ENCODE results near the gene SSX2IP.

SSX2IP gene

DNA sequence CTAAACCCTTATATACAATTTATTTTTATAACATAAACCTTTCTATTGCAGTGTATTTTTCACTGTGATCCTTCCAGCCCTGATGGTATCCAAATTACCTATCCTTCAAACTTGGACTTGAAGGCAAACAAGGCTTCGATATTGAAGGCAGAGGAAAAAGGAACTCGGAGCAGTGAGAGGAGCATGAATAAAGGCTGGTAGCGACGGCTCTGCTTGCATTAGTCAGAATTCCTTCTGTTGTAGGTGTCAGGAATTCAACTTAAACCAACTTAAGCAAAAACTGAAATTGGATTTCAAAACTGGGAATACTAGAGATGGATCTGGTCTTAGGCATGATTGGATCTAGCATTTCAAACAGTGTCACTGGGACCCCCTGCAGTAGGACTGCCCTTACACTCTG, 17.8 kb upstream of the SSX2IP start:
- FAIRE-seq = no peak

DNA sequence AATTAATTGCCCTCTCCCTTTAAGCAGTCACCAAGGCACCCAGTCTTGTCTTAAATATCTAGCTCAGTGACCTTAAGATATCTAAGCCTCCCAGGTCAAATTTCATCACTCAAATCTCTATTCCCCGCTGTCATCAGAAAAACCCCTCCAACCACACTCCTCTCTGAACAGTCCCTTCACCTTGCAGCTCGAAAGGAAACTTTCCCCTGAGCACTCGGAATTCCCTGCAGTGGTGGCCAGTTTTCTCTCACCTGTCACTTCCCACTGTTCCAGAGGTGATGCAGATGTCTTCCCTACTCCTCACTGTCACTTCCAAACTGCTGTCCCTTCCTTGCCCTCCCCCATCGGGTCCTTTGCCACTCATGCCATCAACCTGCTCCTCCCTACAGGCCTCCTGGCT, 15.3 kb upstream of the SSX2IP start:
- no peak for FAIRE-seq

DNA sequence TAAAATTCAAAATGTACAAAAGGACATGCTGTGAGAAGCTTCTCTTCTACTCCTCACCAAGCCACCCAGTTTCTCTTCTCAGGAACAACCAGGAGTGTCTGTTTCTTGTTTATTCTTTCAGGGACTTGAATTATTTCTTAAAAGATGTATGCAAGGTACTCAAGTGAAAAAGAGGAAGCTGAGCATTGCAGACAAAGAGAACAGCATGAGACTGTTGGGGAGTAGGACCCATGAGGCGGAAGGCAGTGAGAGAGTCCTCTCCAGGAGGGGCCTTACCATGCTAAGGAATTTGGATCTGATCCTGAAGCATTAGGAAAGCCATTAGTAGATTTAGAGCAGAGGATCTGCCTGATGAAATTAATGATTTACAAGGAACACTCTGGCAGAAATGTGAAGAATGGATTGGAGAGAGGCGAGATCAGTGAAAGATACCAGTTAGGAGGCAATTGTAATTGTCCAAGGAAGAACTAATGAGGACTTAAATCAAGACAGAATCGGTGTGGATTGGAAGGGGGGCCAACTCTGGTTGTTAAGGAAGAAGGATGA, 14.7 kb upstream of the SSX2IP start:
- FAIRE-seq = no peak

DNA sequence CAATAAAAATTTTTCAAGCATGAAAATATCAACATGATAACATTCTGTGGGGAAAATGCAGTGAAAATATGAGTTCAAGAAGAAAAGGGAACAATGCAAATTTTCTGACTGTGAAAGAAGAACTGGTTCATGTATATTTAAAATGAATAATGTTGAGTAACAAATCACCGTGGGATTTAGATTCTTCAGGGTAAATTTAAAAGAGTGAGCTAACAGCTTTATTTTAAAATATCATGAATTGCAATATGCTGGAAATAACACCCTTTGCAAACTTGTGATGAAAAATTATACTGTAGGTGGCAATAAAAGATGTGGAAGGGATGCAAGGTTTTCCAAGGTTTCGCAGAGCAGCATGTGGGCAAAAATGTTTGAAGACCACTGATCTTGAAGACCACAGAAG, 13.2 kb upstream of the SSX2IP start:
- FAIRE-seq = no peak

DNA sequence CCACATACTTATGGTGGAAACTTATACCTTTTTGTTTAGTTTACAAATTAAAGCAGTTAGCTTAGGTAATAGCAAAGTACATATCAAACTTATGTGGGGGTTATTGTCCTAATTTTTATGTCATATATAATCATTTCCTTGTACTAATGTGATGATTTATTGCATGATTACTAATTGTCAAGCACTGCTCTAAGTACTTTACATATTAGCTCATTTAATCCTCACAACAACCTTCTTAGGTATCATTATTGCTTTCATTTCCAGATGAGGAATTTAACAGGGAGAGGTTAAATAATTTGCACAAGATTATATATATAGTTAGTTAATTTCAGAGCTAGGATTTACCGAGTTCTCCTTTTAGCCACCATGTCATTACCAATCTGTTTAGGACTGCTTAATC, 11.9 kb upstream of the SSX2IP start:
- no peak for FAIRE-seq

DNA sequence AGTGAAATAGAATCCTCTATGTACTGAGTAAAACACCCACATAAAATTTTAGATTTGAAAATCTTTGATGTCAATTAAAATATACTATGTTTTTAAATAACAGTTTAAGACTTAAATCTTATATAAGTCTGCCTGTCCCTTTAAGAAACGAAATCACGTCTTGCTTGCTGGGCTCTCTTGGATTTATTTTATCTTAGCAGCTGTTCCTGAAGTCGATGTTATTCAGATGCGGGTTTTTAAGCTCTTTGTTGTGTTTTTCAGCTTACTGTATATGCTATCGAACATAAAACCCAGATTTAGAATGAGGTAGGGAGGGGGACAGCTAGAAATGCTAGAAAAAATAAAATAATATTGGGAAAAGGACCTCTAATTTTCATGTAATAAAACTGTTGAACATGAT, 11.1 kb upstream of the SSX2IP start:
- peak; percentile 16 for FAIRE-seq

DNA sequence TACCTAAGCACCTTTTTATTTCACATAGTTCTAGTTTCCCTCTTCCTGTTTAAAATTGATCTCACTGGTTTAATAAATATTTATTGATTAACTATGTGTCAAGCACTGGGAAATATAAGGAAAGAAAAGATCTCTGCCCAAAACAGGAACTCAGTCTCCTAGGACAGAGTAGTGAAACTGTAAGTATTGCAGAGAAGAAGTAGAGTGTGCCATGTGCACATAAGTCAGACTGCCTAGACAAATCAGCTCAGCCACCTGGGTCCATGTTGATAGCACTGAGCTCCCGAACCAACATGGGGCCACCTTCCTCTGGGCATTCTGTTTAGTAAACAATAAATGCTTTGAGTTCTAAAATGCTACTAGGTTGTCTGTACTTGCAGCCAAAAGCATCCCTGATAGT, 9.8 kb upstream of the SSX2IP start:
- no peak for FAIRE-seq

DNA sequence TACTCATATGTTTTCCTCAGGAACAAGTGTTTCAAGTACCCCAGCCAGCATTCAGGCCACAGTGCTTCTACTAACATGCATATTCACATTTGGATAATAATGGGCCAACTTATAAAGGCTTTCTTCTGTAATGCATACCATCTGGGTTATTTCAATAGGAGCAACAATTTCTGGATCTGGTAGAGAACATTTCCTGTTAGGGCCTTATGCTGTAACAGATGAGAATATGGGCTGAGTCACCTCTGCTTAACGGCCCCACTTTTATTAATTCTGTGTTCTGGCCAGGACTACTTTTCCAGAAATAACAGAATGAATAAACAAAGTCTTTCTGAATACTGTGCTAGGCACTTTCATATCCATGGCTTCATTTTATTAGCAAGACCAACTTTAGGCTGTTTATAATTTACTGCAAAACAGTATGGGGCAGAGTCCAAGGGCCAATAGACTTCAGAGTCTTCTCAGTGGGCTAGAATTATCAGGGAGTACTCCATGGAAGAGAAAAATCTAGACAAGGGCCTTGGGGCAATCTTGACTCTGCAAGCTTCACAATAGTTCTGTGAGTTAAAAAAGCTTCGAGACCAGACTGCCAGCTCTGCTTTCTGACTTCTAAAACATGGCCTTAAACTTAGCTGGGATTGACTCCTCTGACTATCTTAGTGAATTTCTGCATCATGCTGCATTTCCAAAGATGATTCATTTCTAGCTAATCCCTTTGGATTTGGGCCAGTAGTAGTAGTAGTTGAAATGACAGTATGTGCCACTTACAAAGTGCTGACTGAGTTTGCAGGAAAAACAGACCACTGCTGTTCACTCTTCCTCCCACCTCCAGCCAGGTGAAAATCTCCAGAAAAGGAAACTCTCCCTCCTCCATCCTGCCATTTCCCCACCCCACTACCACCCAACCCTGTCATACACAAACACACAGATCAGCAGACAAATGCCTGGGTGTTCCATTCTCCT, 8.2 kb upstream of the SSX2IP start:
- no peak for FAIRE-seq

DNA sequence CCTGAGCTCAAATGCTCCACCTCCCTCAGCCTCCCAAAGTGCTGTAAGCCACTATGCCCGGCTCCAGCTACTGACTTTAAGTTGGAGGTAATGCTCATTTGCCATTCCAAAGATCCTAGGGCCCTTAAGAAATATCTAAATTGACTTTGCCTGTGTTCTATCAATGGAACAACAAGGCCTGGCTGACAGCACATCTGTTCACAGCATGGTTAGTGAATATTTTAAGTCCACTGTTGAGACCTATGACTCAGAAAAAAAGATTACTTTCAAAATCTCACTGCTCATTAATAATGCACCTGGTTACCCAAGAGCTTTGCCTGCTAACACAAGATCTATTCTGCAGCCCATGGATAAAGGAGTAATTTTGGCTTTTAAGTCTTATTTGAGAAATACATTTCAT, 3.5 kb upstream of the SSX2IP start:
- FAIRE-seq = no peak

DNA sequence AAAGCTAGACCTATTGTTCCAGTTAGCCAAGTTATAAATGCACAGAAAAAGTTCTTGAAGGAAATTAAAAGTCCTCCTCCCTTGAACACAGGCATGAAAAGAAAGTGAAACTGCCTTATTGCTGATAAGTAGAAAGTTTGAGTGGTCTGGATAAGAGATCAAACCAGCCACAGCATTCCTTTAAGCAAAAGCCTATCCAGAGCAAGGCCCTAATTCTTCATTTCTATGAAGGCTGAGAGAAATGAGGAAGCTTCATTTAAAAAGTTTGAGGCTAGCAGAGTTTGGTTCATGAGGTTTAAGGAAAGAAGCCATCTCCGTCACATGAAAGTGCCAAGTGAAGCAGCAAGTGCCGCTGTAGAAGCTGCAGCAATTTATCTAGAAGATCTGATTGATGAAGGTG, 2.7 kb upstream of the SSX2IP start:
- no peak for FAIRE-seq

DNA sequence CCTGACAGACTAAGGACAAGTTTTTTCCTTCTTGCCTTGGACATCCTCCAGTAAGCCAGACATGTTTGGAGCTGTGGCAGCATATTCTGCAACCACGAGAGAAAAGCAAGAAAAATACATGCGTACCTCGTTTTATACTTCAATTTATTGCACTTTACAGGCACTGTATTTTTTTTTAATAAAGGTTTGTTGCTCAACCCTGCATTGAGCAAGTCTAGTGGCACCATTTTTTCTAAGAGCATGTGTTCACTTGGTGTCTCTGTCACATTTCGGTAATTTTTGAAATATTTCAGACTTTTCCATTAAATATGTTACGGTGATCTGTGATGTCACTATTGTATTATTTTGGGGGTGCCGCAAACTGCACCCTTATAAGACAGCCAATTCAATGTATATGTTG, 2.1 kb upstream of the SSX2IP start:
- no peak for FAIRE-seq

DNA sequence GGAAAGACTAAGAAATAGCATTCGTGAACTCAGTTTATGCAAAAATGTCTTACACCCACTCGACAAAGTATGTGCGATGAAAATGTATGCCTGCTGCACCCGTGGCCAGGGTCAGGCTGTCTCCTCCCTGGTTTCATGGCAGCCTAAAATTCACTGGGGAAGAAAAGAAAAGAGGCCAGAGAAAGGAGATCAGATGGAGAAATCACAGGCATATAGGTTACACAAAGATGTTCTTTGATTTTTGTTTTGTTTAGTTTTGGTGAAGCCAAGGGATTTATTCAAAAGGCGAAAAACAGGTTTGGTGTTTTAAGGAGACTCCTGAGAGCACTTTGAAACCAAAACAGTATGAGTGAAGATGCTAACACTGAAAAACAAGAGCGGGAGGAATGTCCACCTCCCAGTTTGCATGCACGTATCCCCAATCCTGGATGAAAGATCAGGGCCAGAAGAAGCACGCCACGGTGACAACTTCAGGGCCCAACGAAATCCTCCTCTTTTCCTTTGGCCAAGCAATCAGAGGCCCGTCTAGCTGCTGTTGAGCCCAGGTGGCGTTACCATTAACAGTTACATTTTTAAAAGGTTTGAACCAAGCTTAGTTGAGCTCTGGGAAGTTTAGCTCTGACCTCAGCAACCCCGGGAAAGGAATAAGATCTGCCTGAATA, 992 bp upstream of the SSX2IP start:
- no peak for FAIRE-seq

DNA sequence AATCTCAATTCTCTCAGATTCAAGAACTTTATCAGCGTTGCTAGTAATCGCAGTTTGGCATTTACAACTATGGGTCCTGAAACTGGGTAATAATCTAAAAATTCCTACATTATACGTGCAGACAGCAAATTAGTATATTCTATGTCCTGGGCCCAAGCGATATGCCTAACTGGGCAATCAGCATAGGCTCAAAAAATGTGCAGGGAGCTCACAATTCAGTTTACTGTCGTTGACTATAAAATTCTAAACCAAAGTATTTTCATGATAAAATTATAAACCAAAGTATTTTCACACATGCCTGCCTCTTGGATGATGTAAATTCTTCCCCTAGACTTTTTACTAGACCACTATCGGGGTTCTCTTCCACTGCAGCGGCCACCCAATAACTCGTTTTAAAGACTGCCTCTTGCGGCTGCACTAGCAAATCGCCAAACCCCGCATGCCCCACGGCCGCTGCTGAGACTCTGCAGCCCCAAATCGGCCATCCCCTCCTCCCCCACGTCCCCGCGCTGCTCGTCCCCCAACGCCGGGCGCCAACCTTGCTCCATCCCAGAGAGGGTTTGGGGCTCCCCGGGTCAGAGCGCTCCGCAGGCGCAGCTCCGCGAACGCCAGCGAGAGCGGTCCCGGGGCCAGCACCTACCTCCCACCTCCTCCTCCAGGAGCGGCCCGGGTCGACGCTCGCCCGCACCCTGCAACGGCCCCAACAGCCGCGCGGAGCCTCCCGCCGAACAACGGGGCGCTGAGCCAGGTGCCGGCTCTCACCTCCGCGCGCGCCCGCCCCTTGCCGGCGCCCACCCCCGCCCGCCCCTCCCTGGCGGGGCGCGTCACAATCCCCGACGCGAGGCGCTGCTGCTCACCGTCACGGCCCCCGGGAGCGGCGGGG, 506 bp downstream of the SSX2IP start:
- FAIRE-seq = no peak

DNA sequence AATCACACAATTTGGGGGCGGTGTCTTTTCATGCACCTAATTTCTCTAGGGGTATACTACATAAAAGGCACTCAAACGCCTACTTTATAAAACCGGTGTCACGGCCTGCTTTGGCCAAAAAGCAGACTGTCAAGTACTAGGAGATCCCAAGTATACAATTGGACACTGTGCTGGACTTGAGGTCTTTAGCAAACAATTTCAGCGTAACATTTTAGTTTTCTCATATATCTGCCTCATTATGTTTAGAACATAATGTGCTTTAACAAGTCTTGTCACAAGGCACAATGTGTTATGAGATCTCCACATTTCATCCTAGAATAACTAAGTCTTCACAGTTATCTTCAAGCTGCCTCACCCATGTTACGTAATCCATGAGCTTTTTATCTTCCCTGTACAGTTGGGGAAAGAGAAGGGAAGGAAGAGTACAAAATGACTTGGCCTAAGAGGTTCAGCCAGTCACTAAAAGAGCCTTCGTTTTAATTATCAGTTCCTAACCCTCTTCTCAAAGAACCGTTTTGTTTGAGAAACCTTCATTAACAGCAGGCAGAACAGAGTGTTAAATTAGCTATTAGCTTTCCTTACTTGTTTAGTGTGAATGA, 1.7 kb downstream of the SSX2IP start:
- FAIRE-seq = no peak

DNA sequence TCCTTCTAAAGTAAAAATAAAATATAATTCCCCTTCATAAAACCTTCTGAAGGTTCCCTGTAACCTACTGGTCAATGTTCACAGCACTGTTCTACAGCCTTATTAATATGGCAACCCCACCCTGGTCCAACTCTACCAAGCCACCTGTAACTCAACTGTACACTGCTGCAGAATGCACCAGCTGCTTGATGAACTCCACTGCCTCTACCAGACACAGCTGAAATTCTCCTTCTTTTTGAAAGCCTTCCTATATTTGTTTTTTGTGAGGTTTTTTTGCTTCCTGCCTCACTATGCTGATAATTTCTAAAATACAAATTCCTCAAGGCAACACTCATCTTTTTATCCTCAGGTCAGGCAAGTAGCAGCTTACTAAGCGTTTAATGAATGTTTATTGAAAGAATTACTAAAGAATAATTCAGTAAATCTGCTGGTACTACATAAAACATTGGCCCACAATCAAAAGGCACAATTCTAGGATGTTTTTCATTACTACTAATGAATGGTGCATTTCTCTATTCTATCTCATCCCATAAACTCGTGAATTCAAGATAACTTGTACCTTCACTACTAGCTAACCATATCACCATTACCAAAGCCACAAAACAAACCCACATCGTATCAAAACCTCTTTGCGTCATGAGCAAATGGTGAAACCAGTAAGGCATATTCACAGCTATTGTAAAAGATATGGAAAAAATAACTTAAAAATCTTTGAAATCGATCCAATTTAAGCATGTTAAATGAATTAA, 2.4 kb downstream of the SSX2IP start:
- FAIRE-seq = no peak

DNA sequence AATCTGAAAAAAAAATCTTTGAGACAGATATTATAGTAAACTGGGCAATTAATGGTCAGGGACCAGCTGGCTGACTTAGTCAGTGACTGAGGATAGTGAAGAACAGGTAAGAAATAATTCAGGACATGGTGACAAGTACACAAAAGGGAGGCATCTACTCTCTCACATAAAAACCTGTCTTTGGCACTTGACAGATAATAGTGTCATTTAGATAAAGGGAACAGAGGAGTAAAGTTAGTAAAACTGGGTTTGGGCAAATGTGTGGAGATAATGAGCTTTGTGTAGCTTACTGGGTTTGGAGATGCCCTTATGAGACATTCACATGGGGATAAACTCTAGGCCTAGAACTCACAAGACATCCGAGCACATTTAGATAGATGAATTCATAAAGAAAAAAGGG, 4.0 kb downstream of the SSX2IP start:
- no peak for FAIRE-seq

DNA sequence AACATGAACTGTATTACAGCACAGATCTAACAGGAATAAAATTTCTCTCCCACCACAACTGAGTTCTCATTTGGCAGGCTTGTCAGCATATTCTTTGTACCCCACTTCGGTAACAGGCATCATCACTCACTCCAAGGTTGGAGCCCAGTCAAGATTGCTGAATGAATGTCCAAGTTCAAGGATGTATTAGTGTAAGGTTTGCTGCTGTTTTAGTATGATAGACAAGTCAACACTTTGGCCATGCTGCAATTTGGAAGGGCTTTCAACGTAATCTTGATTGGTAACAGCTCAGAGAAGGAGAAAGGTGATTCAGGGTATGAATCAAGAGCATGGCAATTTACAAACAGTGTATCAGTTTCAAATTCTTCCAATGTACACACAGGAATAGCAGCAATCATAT, 6.8 kb downstream of the SSX2IP start:
- FAIRE-seq = no peak

DNA sequence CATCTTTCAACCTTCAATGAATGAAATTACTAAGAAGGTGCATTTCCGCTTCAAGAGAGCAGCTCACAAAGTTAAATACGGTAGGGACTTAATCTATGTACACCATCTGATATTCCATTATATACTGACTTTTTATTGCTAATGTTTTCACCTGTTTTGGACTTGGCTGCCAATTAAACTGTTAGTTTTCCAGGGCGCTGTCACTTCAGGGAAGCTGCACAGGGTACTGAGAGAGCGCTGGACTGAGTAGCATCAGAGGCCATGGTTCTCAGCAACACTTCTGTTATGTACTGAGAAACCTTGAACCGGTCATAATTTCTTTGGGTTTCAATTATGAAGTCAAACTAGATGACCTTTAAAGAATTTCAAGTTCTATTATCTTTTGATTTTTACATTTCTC, 8.2 kb downstream of the SSX2IP start:
- FAIRE-seq = no peak

DNA sequence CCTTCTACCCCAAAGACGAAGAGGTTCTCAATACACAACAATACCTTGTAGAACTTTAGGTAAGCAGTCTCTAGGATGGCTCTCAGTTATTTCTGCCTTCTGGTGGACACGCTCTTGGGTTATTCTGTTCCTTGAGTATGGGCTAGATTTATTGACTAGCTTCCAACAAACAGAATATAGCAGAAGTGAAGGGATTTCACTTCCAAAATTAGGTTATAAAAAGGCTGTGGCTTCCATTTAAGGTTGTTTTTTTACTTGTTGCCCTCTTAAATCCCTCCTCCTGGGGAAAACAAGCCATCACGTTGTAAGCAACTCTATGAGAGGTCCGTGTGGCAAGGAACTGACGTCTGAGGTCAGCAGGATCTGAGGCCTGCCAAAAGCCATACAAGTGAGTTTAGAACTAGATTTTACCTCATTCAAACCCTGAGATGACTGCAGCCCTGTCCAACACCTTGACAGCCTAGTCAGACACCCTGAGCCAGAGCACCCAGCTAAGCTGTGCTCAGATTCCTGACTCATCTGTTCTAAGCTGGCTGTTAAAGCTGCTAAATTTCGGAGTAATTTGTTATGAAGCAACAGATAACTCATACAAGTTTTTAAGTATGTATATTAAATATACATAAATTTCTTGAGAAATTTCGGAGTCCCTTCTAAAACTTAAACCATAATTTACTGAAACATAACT, 12.7 kb downstream of the SSX2IP start:
- no peak for FAIRE-seq

DNA sequence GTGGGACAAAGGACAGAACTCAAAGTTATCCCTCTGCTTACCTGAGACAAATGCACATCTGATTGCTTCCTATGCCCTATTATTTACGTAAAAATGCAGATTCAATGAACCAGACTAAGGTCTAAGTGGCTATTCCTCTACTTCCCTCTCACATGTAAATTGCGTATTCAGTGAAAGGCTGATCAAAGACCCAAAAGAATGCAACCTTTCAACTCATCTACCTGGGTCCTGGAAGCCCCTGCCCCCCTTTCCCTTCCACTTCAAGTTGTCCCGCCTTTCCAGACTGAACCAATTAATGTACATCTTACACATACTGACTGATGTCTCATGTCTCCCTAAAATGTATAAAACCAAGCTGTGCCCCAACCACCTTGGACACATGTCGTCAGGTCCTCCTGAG, 14.6 kb downstream of the SSX2IP start:
- no peak for FAIRE-seq

DNA sequence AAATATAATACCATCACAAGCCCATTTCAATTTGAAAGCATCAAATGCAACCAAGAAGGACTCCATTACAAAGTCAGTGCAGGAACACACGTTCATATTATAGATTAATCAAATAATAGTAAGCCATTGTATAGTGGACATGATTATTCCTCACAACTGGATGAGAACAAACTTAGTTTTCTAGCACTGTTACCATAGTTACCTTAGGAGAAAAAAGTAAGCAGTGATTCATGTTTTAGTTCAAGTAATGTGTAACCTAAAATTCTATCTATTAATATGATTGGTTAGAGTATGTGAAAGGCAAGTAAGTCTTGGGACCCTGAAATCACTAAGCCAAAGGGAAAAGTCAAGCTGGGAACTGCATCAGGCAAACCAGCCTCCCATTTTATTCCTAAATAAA, 15.2 kb downstream of the SSX2IP start:
- no peak for FAIRE-seq

All from A204.1 (cell line).